ENCODE results near the gene RNF25. TPM values are rescaled to one million over a fixed set of nuclear protein-coding genes. Genes with fewer than 3 reads are reported as not detected.
A peak's percentile ranks its signal among the peaks of the same experiment; 100 is the strongest.
"Not testable (repeated sequence)": the region's sequence is repeated elsewhere in the genome, so short reads cannot be mapped to it uniquely, and the experiment has no call there.

RNF25 gene
- total and polyA plus RNA-seq, 7 experiments from 2014 or later, result 12.6 to 33.4 (median 28.3) TPM

DNA sequence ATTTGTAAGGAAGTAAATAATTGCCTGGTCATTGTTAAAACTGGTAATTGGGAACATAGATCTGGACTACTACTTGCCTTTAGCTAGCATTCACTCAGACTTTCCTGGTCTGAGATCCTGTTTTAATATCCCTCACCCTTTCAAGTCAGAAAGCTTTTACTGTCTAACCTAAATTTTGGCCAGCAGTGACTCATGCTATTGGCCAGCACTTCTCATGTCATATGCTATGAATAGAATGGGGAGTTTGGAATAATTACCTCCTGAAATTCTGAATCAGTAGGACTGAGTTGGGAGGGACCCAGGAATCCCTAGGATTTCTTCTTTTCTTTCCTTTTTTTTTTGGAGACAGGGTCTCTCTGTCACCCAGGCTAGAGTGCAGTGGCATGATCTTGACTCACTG lies 19.4 kb upstream of the RNF25 start:
- ChIA-PET POLR2A (interaction anchor here (1.1 kb wide), 1 partner anchor 31 kb away, joined by 3 read pairs; no protein-coding TSS in a partner anchor), CTCF (no interaction called here)
- ATAC-seq, result no peak
- H3K27ac Mint-ChIP-seq, result no peak overlapping the region
- no peak for DNase-seq
- intact Hi-C loops (cut with micrococcal nuclease), result no loop called here
- Histone ChIP-seq H3K36me3 (ENCODE audit: control insufficient read depth in 2 of 3, insufficient read depth in 3 of 3, low read length in 3 of 3) (peaks cover 0 to 31% (median 0%) of the 10 kb centered on the region in 3 experiments), H3K27me3 (ENCODE audit: control insufficient read depth in 2 of 2, insufficient read depth in 2 of 2, low read length in 2 of 2) (no peaks in the 10 kb centered on the region), H3K27ac (ENCODE audit: low read depth, low read length) (no peak overlapping the region), H3K4me3 (ENCODE audit: low read length) (no peak overlapping the region), H3K9me3 (ENCODE audit: control insufficient read depth in 2 of 3, low read length in 3 of 3) (no peaks in the 10 kb centered on the region), H3K4me1 (ENCODE audit: control insufficient read depth in 2 of 2, insufficient read depth in 2 of 2, low read length in 2 of 2) (no peaks in the 10 kb centered on the region)
- no peak overlapping the region for H3K4me3 Mint-ChIP-seq
- H3K9me3 Mint-ChIP-seq, result no peaks in the 10 kb centered on the region
- H3K27me3 Mint-ChIP-seq, result no peaks in the 10 kb centered on the region
- peaks cover 0 to 38% (median 16%) of the 10 kb centered on the region in 5 donors for H3K36me3 Mint-ChIP-seq
- peaks cover 2 to 5% (median 4%) of the 10 kb centered on the region in 7 donors for H3K4me1 Mint-ChIP-seq

DNA sequence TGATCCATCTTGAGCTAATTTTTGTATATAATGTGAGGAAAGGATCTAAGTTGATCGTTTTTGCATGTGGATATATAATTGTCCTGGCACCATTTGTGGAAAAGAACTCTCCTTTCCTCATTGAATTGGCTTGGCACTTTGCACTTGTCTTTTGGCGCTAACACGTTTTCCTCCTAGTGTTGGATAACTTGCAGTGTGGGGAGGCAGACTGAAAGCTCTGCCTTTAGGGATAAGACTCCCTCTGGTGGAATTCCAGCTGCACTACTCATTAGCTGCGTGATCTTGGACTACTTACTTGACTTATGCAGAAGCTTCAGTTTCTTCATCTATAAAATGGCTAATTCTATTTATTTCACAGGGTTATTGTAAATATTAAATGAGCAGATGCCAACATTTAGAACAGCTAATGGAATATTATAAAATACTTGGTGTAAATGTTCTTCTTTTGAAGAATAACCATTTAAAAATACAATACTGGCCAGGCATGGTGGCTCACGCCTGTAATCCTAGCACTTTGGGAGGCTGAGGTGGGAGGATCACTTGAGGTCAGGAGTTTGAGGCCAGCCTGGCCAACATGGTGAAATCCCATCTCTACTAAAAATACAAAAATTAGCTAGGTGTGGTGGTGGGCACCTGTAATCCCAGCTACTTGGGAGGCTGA lies 15.7 kb upstream of the RNF25 start:
- not testable (repeated sequence) for H3K27me3 ChIP-seq (ENCODE audit: control insufficient read depth in 2 of 2, insufficient read depth in 2 of 2, low read length in 2 of 2); H3K27ac ChIP-seq (ENCODE audit: low read depth, low read length); H3K4me1 ChIP-seq (ENCODE audit: control insufficient read depth in 2 of 2, insufficient read depth in 2 of 2, low read length in 2 of 2); H3K27ac Mint-ChIP-seq; H3K4me1 Mint-ChIP-seq; H3K27me3 Mint-ChIP-seq; H3K4me3 ChIP-seq (ENCODE audit: low read length); H3K9me3 Mint-ChIP-seq; H3K9me3 ChIP-seq (ENCODE audit: control insufficient read depth in 2 of 3, low read length in 3 of 3); H3K4me3 Mint-ChIP-seq
- intact Hi-C loops (cut with micrococcal nuclease), result loop anchor here (1.0 kb wide), 4 partner anchors 15 to 281 kb away; partner anchors contain the start of genes BCS1L (in 1 of the 2), RNF25 (in 1 of the 2), STK36 (in 1 of the 2) and ZNF142 (in 1 of the 2)
- DNase-seq, result peak in 7 of 9 donors; percentile 21 to 46 (median 35)
- POLR2A ChIA-PET, result interaction anchor here (0.7 kb wide), 1 partner anchor 152 kb away, joined by 3 read pairs; no protein-coding TSS in a partner anchor
- peak; percentile 88 for ATAC-seq
- CTCF ChIA-PET, result interaction anchor here (0.5 to 1.2 kb wide), 6 partner anchors 12 to 395 kb away, joined by 3 to 6 read pairs (median 4); partner anchors contain the start of genes BCS1L and ZNF142
- H3K36me3 ChIP-seq (ENCODE audit: control insufficient read depth in 2 of 3, insufficient read depth in 3 of 3, low read length in 3 of 3), result peaks cover 0 to 16% (median 0%) of the 10 kb centered on the region in 3 experiments
- peaks cover 0 to 35% (median 11%) of the 10 kb centered on the region in 5 donors for H3K36me3 Mint-ChIP-seq

DNA sequence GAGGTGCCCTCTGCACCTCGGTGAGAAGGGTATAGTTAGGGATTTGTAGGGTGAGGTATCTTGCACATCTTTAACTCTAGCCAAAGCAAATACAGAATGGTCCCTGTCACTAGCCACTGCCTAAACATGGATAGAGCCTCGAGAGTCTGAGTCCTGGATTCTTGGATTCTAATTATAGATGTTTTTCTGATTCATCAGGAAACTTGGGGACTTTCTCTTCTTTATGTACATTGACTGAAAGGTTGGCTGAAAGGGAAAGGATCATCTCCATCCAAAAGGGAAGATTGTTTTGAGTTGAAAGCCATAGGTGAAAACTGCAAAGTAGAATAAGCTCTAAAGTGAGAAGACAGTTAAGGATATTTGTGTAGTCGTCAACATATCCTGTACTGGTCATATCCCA lies 8.3 kb upstream of the RNF25 start:
- ChIA-PET POLR2A (no interaction called here), CTCF (no interaction called here)
- Histone ChIP-seq H3K27ac (ENCODE audit: low read depth, low read length) (no peak overlapping the region), H3K27me3 (ENCODE audit: control insufficient read depth in 2 of 2, insufficient read depth in 2 of 2, low read length in 2 of 2) (no peaks in the 10 kb centered on the region), H3K9me3 (ENCODE audit: control insufficient read depth in 2 of 3, low read length in 3 of 3) (no peaks in the 10 kb centered on the region), H3K4me1 (ENCODE audit: control insufficient read depth in 2 of 2, insufficient read depth in 2 of 2, low read length in 2 of 2) (no peaks in the 10 kb centered on the region), H3K4me3 (ENCODE audit: low read length) (no peak overlapping the region), H3K36me3 (ENCODE audit: control insufficient read depth in 2 of 3, insufficient read depth in 3 of 3, low read length in 3 of 3) (peaks cover 0 to 11% (median 0%) of the 10 kb centered on the region in 3 experiments)
- H3K9me3 Mint-ChIP-seq, result no peaks in the 10 kb centered on the region
- H3K27ac Mint-ChIP-seq, result no peak overlapping the region
- H3K4me1 Mint-ChIP-seq, result no peaks in the 10 kb centered on the region
- H3K4me3 Mint-ChIP-seq, result no peak overlapping the region
- ATAC-seq (no peak), DNase-seq (no peak)
- intact Hi-C loops (cut with micrococcal nuclease), result no loop called here
- no peaks in the 10 kb centered on the region for H3K27me3 Mint-ChIP-seq
- H3K36me3 Mint-ChIP-seq, result peaks cover 0 to 38% (median 15%) of the 10 kb centered on the region in 5 donors

DNA sequence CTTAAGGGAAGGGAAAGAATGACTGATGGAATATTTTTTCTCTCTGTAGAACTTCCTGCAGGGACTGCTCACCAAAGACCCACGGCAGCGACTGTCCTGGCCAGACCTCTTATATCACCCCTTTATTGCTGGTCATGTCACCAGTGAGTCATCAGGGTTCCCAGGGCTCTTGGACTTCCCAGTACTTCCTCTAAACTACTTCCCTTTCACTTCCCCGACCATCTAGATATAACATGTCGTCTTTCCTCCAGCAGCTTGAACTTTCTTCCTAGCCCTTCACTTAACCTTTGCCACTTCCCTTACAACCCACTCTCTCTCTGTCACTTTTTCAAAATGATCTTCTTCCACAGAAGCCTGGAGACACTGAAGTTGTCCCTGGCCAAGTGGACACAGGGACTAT lies 7.3 kb upstream of the RNF25 start:
- Mint-ChIP-seq H3K4me1 (no peaks in the 10 kb centered on the region), H3K9me3 (no peaks in the 10 kb centered on the region), H3K27me3 (no peaks in the 10 kb centered on the region), H3K27ac (no peak overlapping the region), H3K36me3 (peaks cover 0 to 33% (median 9%) of the 10 kb centered on the region in 5 donors), H3K4me3 (peak overlapping the region in 1 of 10 donors; percentile 4)
- Histone ChIP-seq H3K36me3 (ENCODE audit: control insufficient read depth in 2 of 3, insufficient read depth in 3 of 3, low read length in 3 of 3) (peaks cover 0 to 11% (median 0%) of the 10 kb centered on the region in 3 experiments), H3K27me3 (ENCODE audit: control insufficient read depth in 2 of 2, insufficient read depth in 2 of 2, low read length in 2 of 2) (no peaks in the 10 kb centered on the region), H3K4me3 (ENCODE audit: low read length) (no peak overlapping the region), H3K9me3 (ENCODE audit: control insufficient read depth in 2 of 3, low read length in 3 of 3) (no peaks in the 10 kb centered on the region), H3K27ac (ENCODE audit: low read depth, low read length) (no peak overlapping the region), H3K4me1 (ENCODE audit: control insufficient read depth in 2 of 2, insufficient read depth in 2 of 2, low read length in 2 of 2) (no peaks in the 10 kb centered on the region)
- intact Hi-C loops (cut with micrococcal nuclease), result no loop called here
- CTCF ChIA-PET, result no interaction called here
- ATAC-seq (peak; percentile 89), DNase-seq (no peak)
- POLR2A ChIA-PET, result no interaction called here

DNA sequence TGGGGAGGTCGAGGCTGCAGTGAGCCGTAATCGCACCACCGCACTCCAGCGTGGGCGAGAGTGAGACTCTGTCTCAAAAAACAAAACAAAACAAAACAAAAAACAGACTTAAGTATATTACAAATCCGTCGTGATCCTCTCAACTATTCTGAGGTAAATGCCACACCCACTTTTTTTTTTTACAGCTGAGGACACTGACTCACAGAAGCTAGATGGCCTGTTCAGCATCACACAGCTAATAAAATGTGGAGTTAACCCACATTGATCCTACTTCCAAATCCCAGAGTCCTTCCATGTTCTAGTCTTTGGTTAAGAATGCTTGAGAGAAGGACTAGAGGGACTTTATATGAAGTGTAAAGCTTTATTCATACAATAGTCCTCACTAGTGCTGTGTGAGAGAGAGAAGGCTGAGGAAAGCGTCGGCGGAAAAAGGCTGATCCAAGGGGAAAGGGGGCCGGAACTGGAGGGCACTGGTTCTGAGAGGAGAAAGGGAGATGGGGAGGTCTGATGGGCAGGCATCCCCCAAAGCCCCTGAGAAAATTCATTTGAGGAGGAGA lies 627 bp downstream of the RNF25 start:
- ChIA-PET POLR2A (interaction anchor here (0.9 to 5.7 kb wide), 6 partner anchors 8 to 717 kb away, joined by 3 to 69 read pairs (median 4); partner anchors contain the start of genes BCS1L, TTLL4 and ZNF142), CTCF (interaction anchor here (1.3 to 1.9 kb wide), 4 partner anchors 8 to 39 kb away, joined by 4 to 11 read pairs (median 5); partner anchors contain the start of genes BCS1L and ZNF142)
- Histone ChIP-seq H3K27ac (ENCODE audit: low read depth, low read length) (peak overlapping the region; percentile 84), H3K4me3 (ENCODE audit: low read length) (peak overlapping the region; percentile 81), H3K4me1 (ENCODE audit: control insufficient read depth in 2 of 2, insufficient read depth in 2 of 2, low read length in 2 of 2) (peaks cover 9 to 15% of the 10 kb centered on the region in 2 donors), H3K27me3 (ENCODE audit: control insufficient read depth in 2 of 2, insufficient read depth in 2 of 2, low read length in 2 of 2) (no peaks in the 10 kb centered on the region), H3K36me3 (ENCODE audit: control insufficient read depth in 2 of 3, insufficient read depth in 3 of 3, low read length in 3 of 3) (peaks cover 2 to 27% (median 4%) of the 10 kb centered on the region in 3 experiments), H3K9me3 (ENCODE audit: control insufficient read depth in 2 of 3, low read length in 3 of 3) (no peaks in the 10 kb centered on the region)
- intact Hi-C loops (cut with micrococcal nuclease), result loop anchor here (1.0 to 5.0 kb wide), 4 partner anchors 39 to 926 kb away; partner anchors contain the start of genes DNPEP (in 2 of the 2), DNAJB2 (in 1 of the 2), STK11IP (in 1 of the 2) and TTLL4 (in 1 of the 2)
- H3K27me3 Mint-ChIP-seq, result no peaks in the 10 kb centered on the region
- peak; percentile 3 for ATAC-seq
- DNase-seq, result peak in 1 of 9 donors; percentile 7
- H3K27ac Mint-ChIP-seq, result peak overlapping the region; percentile 90 to 98 (median 96)
- H3K36me3 Mint-ChIP-seq, result peaks cover 0 to 8% (median 4%) of the 10 kb centered on the region in 5 donors
- H3K4me1 Mint-ChIP-seq, result peaks cover 14 to 29% (median 24%) of the 10 kb centered on the region in 7 donors
- no peaks in the 10 kb centered on the region for H3K9me3 Mint-ChIP-seq
- H3K4me3 Mint-ChIP-seq, result peak overlapping the region; percentile 88 to 100 (median 98)

DNA sequence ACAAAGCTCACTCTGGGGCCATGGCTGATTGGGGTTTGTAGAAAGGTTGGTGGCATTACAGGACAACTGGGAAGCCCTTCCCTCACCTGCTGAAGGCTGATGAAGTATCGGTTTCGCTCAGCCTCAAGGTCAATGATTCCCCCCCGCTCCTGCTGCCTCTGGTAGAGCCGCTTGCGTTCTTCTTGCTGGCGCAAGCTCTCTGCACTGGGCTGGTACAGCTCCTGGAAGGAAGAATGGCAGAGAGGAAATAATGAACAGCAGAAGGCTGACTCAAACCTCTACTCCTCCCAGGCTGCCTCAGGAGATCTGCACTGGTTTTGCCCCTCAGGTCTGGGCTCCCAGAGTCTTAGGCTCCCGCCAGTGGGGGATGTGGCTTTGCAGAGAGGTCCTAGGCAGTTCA lies 7.1 kb downstream of the RNF25 start:
- Histone ChIP-seq H3K36me3 (ENCODE audit: control insufficient read depth in 2 of 3, insufficient read depth in 3 of 3, low read length in 3 of 3) (peaks cover 10 to 66% (median 13%) of the 10 kb centered on the region in 3 experiments), H3K27ac (ENCODE audit: low read depth, low read length) (no peak overlapping the region), H3K9me3 (ENCODE audit: control insufficient read depth in 2 of 3, low read length in 3 of 3) (no peaks in the 10 kb centered on the region), H3K27me3 (ENCODE audit: control insufficient read depth in 2 of 2, insufficient read depth in 2 of 2, low read length in 2 of 2) (no peaks in the 10 kb centered on the region), H3K4me1 (ENCODE audit: control insufficient read depth in 2 of 2, insufficient read depth in 2 of 2, low read length in 2 of 2) (peaks cover 0 to 7% of the 10 kb centered on the region in 2 donors), H3K4me3 (ENCODE audit: low read length) (no peak overlapping the region)
- CTCF ChIA-PET, result no interaction called here
- POLR2A ChIA-PET, result no interaction called here
- Mint-ChIP-seq H3K9me3 (no peaks in the 10 kb centered on the region), H3K27me3 (no peaks in the 10 kb centered on the region), H3K4me1 (peaks cover 8 to 19% (median 9%) of the 10 kb centered on the region in 7 donors), H3K27ac (no peak overlapping the region), H3K36me3 (peaks cover 0 to 30% (median 11%) of the 10 kb centered on the region in 5 donors), H3K4me3 (no peak overlapping the region)
- intact Hi-C loops (cut with micrococcal nuclease), result no loop called here
- no peak for ATAC-seq
- no peak for DNase-seq

Measured in naive thymus-derived CD4-positive, alpha-beta T cell (primary cell).